Measurements from ENCODE around the gene BPHL.
"Not testable (repeated sequence)": the region's sequence is repeated elsewhere in the genome, so short reads cannot be mapped to it uniquely, and the experiment has no call there.

The BPHL gene

DNA sequence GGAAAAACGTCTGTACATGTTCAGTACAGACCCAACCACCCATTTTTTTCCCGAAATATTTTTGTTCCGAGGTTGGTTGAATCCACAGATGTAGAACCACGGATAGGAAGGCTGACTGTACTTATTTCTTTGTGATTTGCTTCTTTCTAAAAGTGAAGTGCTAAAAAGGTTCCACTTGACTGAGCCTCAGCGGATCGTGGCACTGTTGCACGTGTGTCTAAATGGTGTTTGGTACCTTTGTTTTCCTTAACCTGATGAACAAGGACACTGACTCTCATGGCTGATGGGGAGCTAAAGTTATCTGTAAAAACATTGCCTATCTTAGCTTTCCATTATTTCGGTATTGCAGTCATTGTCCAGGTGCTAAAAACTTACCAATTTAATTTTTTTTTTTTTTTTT is 6.2 kb downstream of the BPHL start:
- H3K4me3 ChIP-seq (ENCODE audit: low read depth, low read length), result no peak overlapping the region
- no peaks in the 10 kb centered on the region for H3K27me3 ChIP-seq (ENCODE audit: control insufficient read depth, insufficient read depth, low read length)
- no peaks in the 10 kb centered on the region for H3K4me1 ChIP-seq (ENCODE audit: control insufficient read depth, insufficient read depth, low read length)
- no peak overlapping the region for H3K9ac ChIP-seq (ENCODE audit: low read depth, low read length)
- peaks cover 8% of the 10 kb centered on the region for H3K36me3 ChIP-seq (ENCODE audit: control insufficient read depth, insufficient read depth, low read length)
- no peaks in the 10 kb centered on the region for H3K9me3 ChIP-seq (ENCODE audit: control insufficient read depth, insufficient read depth, low read length)

- H3K4me1 ChIP-seq (ENCODE audit: control insufficient read depth, insufficient read depth, low read length), result no peaks in the 10 kb centered on the region
- H3K4me3 ChIP-seq (ENCODE audit: low read depth, low read length), result no peak overlapping the region
Observed at GRCh38 chr6:3125815-3126214, 7.3 kb downstream of the BPHL start.

DNA sequence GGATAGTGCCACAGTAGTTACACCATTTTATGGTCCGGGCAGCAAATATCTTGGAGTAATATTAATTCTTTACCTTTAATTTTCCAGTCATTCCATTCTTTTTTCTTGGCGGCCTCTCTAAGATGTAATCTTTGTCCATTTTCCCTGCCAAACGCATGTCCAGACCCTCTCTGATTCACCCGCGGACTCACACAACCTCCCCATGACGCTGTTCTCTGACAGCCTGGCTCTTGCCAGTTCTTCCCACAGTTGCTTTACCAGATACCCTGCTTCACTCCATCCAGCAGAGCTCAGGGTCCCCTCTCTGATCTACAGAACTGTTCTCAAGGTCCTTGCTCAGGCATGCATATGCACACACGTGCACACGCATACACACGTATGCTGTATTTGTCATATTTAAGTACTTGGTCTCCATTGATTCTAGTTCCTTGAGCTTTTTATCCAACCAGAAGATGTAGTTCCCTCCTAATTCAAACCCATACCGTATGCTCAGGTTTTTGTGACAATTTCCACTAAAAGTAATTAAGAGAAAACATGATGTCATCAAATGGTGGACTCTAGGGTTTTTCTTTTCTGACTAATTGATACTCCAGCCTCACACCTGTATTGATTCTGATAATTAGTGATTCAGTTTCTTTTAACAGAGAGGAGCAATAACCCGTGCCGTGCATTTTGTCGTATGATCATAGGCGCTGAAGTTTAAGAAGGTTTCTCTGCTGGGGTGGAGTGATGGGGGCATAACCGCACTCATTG is 10.0 kb downstream of the BPHL start:
- no peak overlapping the region for H3K9ac ChIP-seq (ENCODE audit: low read depth, low read length)
- H3K36me3 ChIP-seq (ENCODE audit: control insufficient read depth, insufficient read depth, low read length), result peaks cover 26% of the 10 kb centered on the region
- H3K4me1 ChIP-seq (ENCODE audit: control insufficient read depth, insufficient read depth, low read length), result no peaks in the 10 kb centered on the region
- H3K27me3 ChIP-seq (ENCODE audit: control insufficient read depth, insufficient read depth, low read length), result no peaks in the 10 kb centered on the region
- H3K4me3 ChIP-seq (ENCODE audit: low read depth, low read length), result no peak overlapping the region
- no peaks in the 10 kb centered on the region for H3K9me3 ChIP-seq (ENCODE audit: control insufficient read depth, insufficient read depth, low read length)

More at GRCh38 chr6:3125815-3126214, 7.3 kb downstream of the BPHL start:
- Histone ChIP-seq H3K36me3 (ENCODE audit: control insufficient read depth, insufficient read depth, low read length) (peaks cover 16% of the 10 kb centered on the region), H3K9ac (ENCODE audit: low read depth, low read length) (no peak overlapping the region), H3K9me3 (ENCODE audit: control insufficient read depth, insufficient read depth, low read length) (no peaks in the 10 kb centered on the region), H3K27me3 (ENCODE audit: control insufficient read depth, insufficient read depth, low read length) (no peaks in the 10 kb centered on the region)

GRCh38 chr6:3131695-3132094 is 13.2 kb downstream of the BPHL start:
- Histone ChIP-seq H3K9ac (ENCODE audit: low read depth, low read length) (no peak overlapping the region), H3K9me3 (ENCODE audit: control insufficient read depth, insufficient read depth, low read length) (no peaks in the 10 kb centered on the region)

GRCh38 chr6:3133515-3133914 is 15.0 kb downstream of the BPHL start:
- H3K9ac ChIP-seq (ENCODE audit: low read depth, low read length), result no peak overlapping the region
- peaks cover 21% of the 10 kb centered on the region for H3K36me3 ChIP-seq (ENCODE audit: control insufficient read depth, insufficient read depth, low read length)
- H3K9me3 ChIP-seq (ENCODE audit: control insufficient read depth, insufficient read depth, low read length), result no peaks in the 10 kb centered on the region
- H3K4me1 ChIP-seq (ENCODE audit: control insufficient read depth, insufficient read depth, low read length), result peaks cover 4% of the 10 kb centered on the region
- no peak overlapping the region for H3K4me3 ChIP-seq (ENCODE audit: low read depth, low read length)
- no peaks in the 10 kb centered on the region for H3K27me3 ChIP-seq (ENCODE audit: control insufficient read depth, insufficient read depth, low read length)

More at GRCh38 chr6:3131695-3132094, 13.2 kb downstream of the BPHL start:
- Histone ChIP-seq H3K4me3 (ENCODE audit: low read depth, low read length) (no peak overlapping the region), H3K36me3 (ENCODE audit: control insufficient read depth, insufficient read depth, low read length) (peaks cover 25% of the 10 kb centered on the region), H3K4me1 (ENCODE audit: control insufficient read depth, insufficient read depth, low read length) (peaks cover 4% of the 10 kb centered on the region), H3K27me3 (ENCODE audit: control insufficient read depth, insufficient read depth, low read length) (no peaks in the 10 kb centered on the region)

- Histone ChIP-seq H3K36me3 (ENCODE audit: control insufficient read depth, insufficient read depth, low read length) (peaks cover 28% of the 10 kb centered on the region), H3K4me1 (ENCODE audit: control insufficient read depth, insufficient read depth, low read length) (peaks cover 4% of the 10 kb centered on the region), H3K4me3 (ENCODE audit: low read depth, low read length) (no peak overlapping the region), H3K9ac (ENCODE audit: low read depth, low read length) (no peak overlapping the region), H3K9me3 (ENCODE audit: control insufficient read depth, insufficient read depth, low read length) (no peaks in the 10 kb centered on the region), H3K27me3 (ENCODE audit: control insufficient read depth, insufficient read depth, low read length) (no peaks in the 10 kb centered on the region)
Observed at GRCh38 chr6:3135668-3136291, 17.3 kb downstream of the BPHL start.

- H3K36me3 ChIP-seq (ENCODE audit: control insufficient read depth, insufficient read depth, low read length), result peaks cover 29% of the 10 kb centered on the region
- H3K27me3 ChIP-seq (ENCODE audit: control insufficient read depth, insufficient read depth, low read length), result no peaks in the 10 kb centered on the region
- no peaks in the 10 kb centered on the region for H3K9me3 ChIP-seq (ENCODE audit: control insufficient read depth, insufficient read depth, low read length)
- no peak overlapping the region for H3K9ac ChIP-seq (ENCODE audit: low read depth, low read length)
- peaks cover 4% of the 10 kb centered on the region for H3K4me1 ChIP-seq (ENCODE audit: control insufficient read depth, insufficient read depth, low read length)
- no peak overlapping the region for H3K4me3 ChIP-seq (ENCODE audit: low read depth, low read length)
Observed at GRCh38 chr6:3136292-3137011, 17.9 kb downstream of the BPHL start.

- no peak overlapping the region for H3K9ac ChIP-seq (ENCODE audit: low read depth, low read length)
- H3K4me3 ChIP-seq (ENCODE audit: low read depth, low read length), result no peak overlapping the region
- H3K27me3 ChIP-seq (ENCODE audit: control insufficient read depth, insufficient read depth, low read length), result no peaks in the 10 kb centered on the region
- peaks cover 4% of the 10 kb centered on the region for H3K4me1 ChIP-seq (ENCODE audit: control insufficient read depth, insufficient read depth, low read length)
- no peaks in the 10 kb centered on the region for H3K9me3 ChIP-seq (ENCODE audit: control insufficient read depth, insufficient read depth, low read length)
- H3K36me3 ChIP-seq (ENCODE audit: control insufficient read depth, insufficient read depth, low read length), result peaks cover 23% of the 10 kb centered on the region
Observed at GRCh38 chr6:3137057-3137777, 18.7 kb downstream of the BPHL start.

- not testable (repeated sequence) for H3K4me1 ChIP-seq (ENCODE audit: control insufficient read depth, insufficient read depth, low read length); H3K4me3 ChIP-seq (ENCODE audit: low read depth, low read length); H3K9ac ChIP-seq (ENCODE audit: low read depth, low read length); H3K9me3 ChIP-seq (ENCODE audit: control insufficient read depth, insufficient read depth, low read length); H3K27me3 ChIP-seq (ENCODE audit: control insufficient read depth, insufficient read depth, low read length)
- H3K36me3 ChIP-seq (ENCODE audit: control insufficient read depth, insufficient read depth, low read length), result peaks cover 20% of the 10 kb centered on the region
Observed at GRCh38 chr6:3137873-3138272, 19.4 kb downstream of the BPHL start.

DNA sequence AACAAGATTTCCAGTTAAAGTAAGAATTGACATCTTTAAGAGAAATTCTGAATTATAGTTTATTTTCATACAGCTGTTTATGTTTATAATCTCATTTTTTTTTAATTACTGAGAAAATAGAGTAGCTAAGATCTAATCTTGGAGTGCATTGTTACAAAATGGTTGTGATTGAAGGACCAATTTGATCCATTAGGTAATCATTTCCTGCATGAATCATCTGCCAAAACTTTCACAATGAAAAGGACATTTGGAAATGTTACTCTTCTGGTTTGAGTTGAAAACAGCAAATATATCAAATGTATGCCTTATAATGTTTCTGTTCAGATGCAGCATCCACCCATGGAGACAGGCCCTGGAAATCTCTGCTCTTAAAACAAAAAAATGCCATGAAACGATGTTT is 19.8 kb downstream of the BPHL start:
- Histone ChIP-seq H3K4me1 (ENCODE audit: control insufficient read depth, insufficient read depth, low read length) (peaks cover 4% of the 10 kb centered on the region), H3K9me3 (ENCODE audit: control insufficient read depth, insufficient read depth, low read length) (no peaks in the 10 kb centered on the region), H3K27me3 (ENCODE audit: control insufficient read depth, insufficient read depth, low read length) (no peaks in the 10 kb centered on the region), H3K9ac (ENCODE audit: low read depth, low read length) (no peak overlapping the region), H3K36me3 (ENCODE audit: control insufficient read depth, insufficient read depth, low read length) (peaks cover 20% of the 10 kb centered on the region), H3K4me3 (ENCODE audit: low read depth, low read length) (no peak overlapping the region)

GRCh38 chr6:3139090-3139903 is 20.8 kb downstream of the BPHL start:
- Histone ChIP-seq H3K36me3 (ENCODE audit: control insufficient read depth, insufficient read depth, low read length) (peaks cover 15% of the 10 kb centered on the region), H3K27me3 (ENCODE audit: control insufficient read depth, insufficient read depth, low read length) (no peaks in the 10 kb centered on the region), H3K4me3 (ENCODE audit: low read depth, low read length) (no peak overlapping the region), H3K9me3 (ENCODE audit: control insufficient read depth, insufficient read depth, low read length) (no peaks in the 10 kb centered on the region), H3K4me1 (ENCODE audit: control insufficient read depth, insufficient read depth, low read length) (peaks cover 7% of the 10 kb centered on the region), H3K9ac (ENCODE audit: low read depth, low read length) (no peak overlapping the region)

All from iPS-15b (cell line).